ENCODE results near the gene RMND1. TPM values are rescaled to one million over a fixed set of nuclear protein-coding genes. Genes with fewer than 3 reads are reported as not detected.

The RMND1 gene
- total and polyA plus RNA-seq, 9 of the 15 experiments (the other 6 are each of a cell fraction or from before 2014, with no cell fraction given) = 26.9 to 47.8 (median 36.2) TPM

- CTCF ChIA-PET (ENCODE audit: low intra/inter-chr PET ratio) = no interaction called here
- Histone ChIP-seq H3K9ac (ENCODE audit: insufficient read depth in 1 of 2, low read depth in 2 of 2, low read length in 2 of 2) (no peak overlapping the region), H3K36me3 (ENCODE audit: control insufficient read depth, insufficient read depth, low read length) (no peaks in the 10 kb centered on the region), H3K9me3 (replicated peaks; ENCODE audit: control insufficient read depth, insufficient read depth, low read depth, low read length) (no peaks in the 10 kb centered on the region), H3K79me2 (ENCODE audit: control insufficient read depth, insufficient read depth, low read length) (no peaks in the 10 kb centered on the region), H3K27ac (ENCODE audit: extremely low read depth, low read depth, low read length) (no peak overlapping the region), H2AFZ (ENCODE audit: low read depth, low read length) (no peak overlapping the region), H3K4me1 (replicated peaks in 1 of 2; ENCODE audit: control insufficient read depth in 2 of 2, insufficient read depth in 2 of 2, low read length in 2 of 2) (no peaks in the 10 kb centered on the region), H3K9me1 (ENCODE audit: control insufficient read depth, insufficient read depth, low read length) (no peaks in the 10 kb centered on the region), H3K27me3 (ENCODE audit: control insufficient read depth in 2 of 2, insufficient read depth in 2 of 2, low read length in 2 of 2) (peaks cover 25 to 26% of the 10 kb centered on the region in 2 experiments), H3K4me2 (ENCODE audit: insufficient read depth, low read length) (no peak overlapping the region), H4K20me1 (replicated peaks; ENCODE audit: control insufficient read depth, insufficient read depth, low read length) (no peaks in the 10 kb centered on the region), H3K4me3 (no peak overlapping the region)
- FAIRE-seq = no peak
- BruUV-seq (replicated peaks) = no TSS peak
- in situ Hi-C loops (cut with MboI) (no loop called here), intact Hi-C loops (cut with micrococcal nuclease) (no loop called here)
- DNase-seq (ENCODE audit: extremely low read depth in 1 of 4, low spot score in 3 of 4) = no peak
- ATAC-seq = no peak
- 1% methylated on average over 5 of the region's 5 CpGs for WGBS (ENCODE audit: insufficient coverage, low coverage, missing lambda C conversion rate)
- POLR2A ChIA-PET = no interaction called here
- no peak for TF ChIP-seq ZNF584 (CRISPR knock-in tag; IDR thresholded peaks at IDR 0.05; ENCODE audit: low read depth)
- TF ChIP-seq ZBTB33 (CRISPR knock-in tag; IDR thresholded peaks at IDR 0.05) = no peak
- TF ChIP-seq RFX7 (CRISPR knock-in tag; IDR thresholded peaks at IDR 0.05) = no peak
- TF ChIP-seq TAL1 (IDR thresholded peaks at IDR 0.05) = no peak
- TF ChIP-seq TCF7 (IDR thresholded peaks at IDR 0.05; ENCODE audit: borderline replicate concordance) = no peak
- TF ChIP-seq FOXJ2 (tag; IDR thresholded peaks at IDR 0.05) = no peak
- TF ChIP-seq TEAD2 (tag; IDR thresholded peaks at IDR 0.05) = no peak
- no peak for TF ChIP-seq SMARCA5 (IDR thresholded peaks at IDR 0.05)
- no peak for TF ChIP-seq ZNF121 (CRISPR knock-in tag; conservative IDR thresholded peaks at IDR 0.05)
- TF ChIP-seq ZBTB34 (CRISPR knock-in tag; IDR thresholded peaks at IDR 0.05) = no peak
- no peak for TF ChIP-seq C11orf30 (IDR thresholded peaks at IDR 0.05; ENCODE audit: low read depth)
- no peak for TF ChIP-seq NFE2 (IDR thresholded peaks at IDR 0.05; ENCODE audit: low read depth)
- TF ChIP-seq PHF8 (IDR thresholded peaks at IDR 0.05; ENCODE audit: borderline replicate concordance, low read length) = no peak
- TF ChIP-seq ZNF830 (CRISPR knock-in tag; IDR thresholded peaks at IDR 0.05) = no peak
These were observed 47.6 kb upstream of the RMND1 start for GRCh38 chr6:151499551-151499950.

Measured in K562 (cell line).